ENCODE data around the gene TMCC1. TPM values are rescaled to one million over a fixed set of nuclear protein-coding genes. Genes with fewer than 3 reads are reported as not detected.

TMCC1 gene
- 14.1 and 23.0 TPM in 2 replicates for total RNA-seq (2014; rRNA removed; shearing (Covaris generic); ENCODE audit: low replicate concordance)

- peak within 1 kb of the TSS; percentile 97 for H3K4me2 ChIP-seq (ENCODE audit: low read depth, low read length, poor library complexity, severe bottlenecking)
- H3K4me1 ChIP-seq (ENCODE audit: low read length), result peaks cover 38% of the 10 kb centered on the region
- H3K9me2 ChIP-seq (replicated peaks; ENCODE audit: insufficient read depth, low read length), result no peaks in the 10 kb centered on the region
- H2AFZ ChIP-seq (ENCODE audit: low read length), result peak within 1 kb of the TSS; percentile 65; the same call in 1 of the 2 replicates
- no peaks in the 10 kb centered on the region for H3K9me3 ChIP-seq (ENCODE audit: low read length)
- peaks cover 59% of the 10 kb centered on the region for H3K79me2 ChIP-seq (ENCODE audit: low read length)
- H3K9ac ChIP-seq (ENCODE audit: low read length), result peak within 1 kb of the TSS; percentile 99
- peak within 1 kb of the TSS; percentile 97 for H3K4me3 ChIP-seq (ENCODE audit: low read length)
- H3K27me3 ChIP-seq (ENCODE audit: low read length), result no peaks in the 10 kb centered on the region
- DNase-seq, result peak; percentile 97
- no peaks in the 10 kb centered on the region for H4K20me1 ChIP-seq (ENCODE audit: insufficient read depth, low read depth, low read length)
- H3K27ac ChIP-seq (ENCODE audit: low read length), result peak within 1 kb of the TSS; percentile 69
- 0 out of 2 replicates have a peak, but pooled peaks cover 3% of the 10 kb centered on the region for H3K36me3 ChIP-seq (ENCODE audit: insufficient read depth, low read length)
Measured at GRCh38 chr3:129893581-129894070, at the start of gene TMCC1. TSS of gene TMCC1 (minus strand) at chr3:129893711.

GRCh38 chr3:129943020-129943419, 49.5 kb upstream of the TMCC1 start:
- Histone ChIP-seq H3K4me1 (ENCODE audit: low read length) (peaks cover 4% of the 10 kb centered on the region; the same call in 1 of the 2 replicates), H2AFZ (ENCODE audit: low read length) (no peak overlapping the region), H3K79me2 (ENCODE audit: low read length) (no peaks in the 10 kb centered on the region), H3K36me3 (ENCODE audit: insufficient read depth, low read length) (no peaks in the 10 kb centered on the region), H3K9me2 (replicated peaks; ENCODE audit: insufficient read depth, low read length) (no peaks in the 10 kb centered on the region), H4K20me1 (ENCODE audit: insufficient read depth, low read depth, low read length) (no peaks in the 10 kb centered on the region), H3K9me3 (ENCODE audit: low read length) (no peaks in the 10 kb centered on the region), H3K27me3 (ENCODE audit: low read length) (no peaks in the 10 kb centered on the region), H3K27ac (ENCODE audit: low read length) (no peak overlapping the region), H3K4me2 (ENCODE audit: low read depth, low read length, poor library complexity, severe bottlenecking) (no peak overlapping the region), H3K9ac (ENCODE audit: low read length) (no peak overlapping the region), H3K4me3 (ENCODE audit: low read length) (no peak overlapping the region)
- DNase-seq, result no peak

- H3K9me2 ChIP-seq (replicated peaks; ENCODE audit: insufficient read depth, low read length), result no peaks in the 10 kb centered on the region
- H3K4me3 ChIP-seq (ENCODE audit: low read length), result no peak overlapping the region
- no peak overlapping the region for H2AFZ ChIP-seq (ENCODE audit: low read length)
- H3K4me2 ChIP-seq (ENCODE audit: low read depth, low read length, poor library complexity, severe bottlenecking), result no peak overlapping the region
- peaks cover 4% of the 10 kb centered on the region; the same call in 1 of the 2 replicates for H3K4me1 ChIP-seq (ENCODE audit: low read length)
- no peaks in the 10 kb centered on the region for H3K27me3 ChIP-seq (ENCODE audit: low read length)
- H3K79me2 ChIP-seq (ENCODE audit: low read length), result no peaks in the 10 kb centered on the region
- H3K9me3 ChIP-seq (ENCODE audit: low read length), result no peaks in the 10 kb centered on the region
- no peak overlapping the region for H3K9ac ChIP-seq (ENCODE audit: low read length)
- no peak overlapping the region for H3K27ac ChIP-seq (ENCODE audit: low read length)
- no peaks in the 10 kb centered on the region for H3K36me3 ChIP-seq (ENCODE audit: insufficient read depth, low read length)
- DNase-seq, result peak; percentile 83
- no peaks in the 10 kb centered on the region for H4K20me1 ChIP-seq (ENCODE audit: insufficient read depth, low read depth, low read length)
Measured at GRCh38 chr3:129942296-129942695, 48.8 kb upstream of the TMCC1 start.

GRCh38 chr3:129940086-129940485, 46.6 kb upstream of the TMCC1 start:
- Histone ChIP-seq H3K4me2 (ENCODE audit: low read depth, low read length, poor library complexity, severe bottlenecking) (no peak overlapping the region), H2AFZ (ENCODE audit: low read length) (no peak overlapping the region), H3K4me1 (ENCODE audit: low read length) (peaks cover 11% of the 10 kb centered on the region), H3K27me3 (ENCODE audit: low read length) (no peaks in the 10 kb centered on the region), H3K9me3 (ENCODE audit: low read length) (no peaks in the 10 kb centered on the region), H3K79me2 (ENCODE audit: low read length) (no peaks in the 10 kb centered on the region), H4K20me1 (ENCODE audit: insufficient read depth, low read depth, low read length) (no peaks in the 10 kb centered on the region), H3K27ac (ENCODE audit: low read length) (no peak overlapping the region), H3K9me2 (replicated peaks; ENCODE audit: insufficient read depth, low read length) (no peaks in the 10 kb centered on the region), H3K9ac (ENCODE audit: low read length) (no peak overlapping the region), H3K4me3 (ENCODE audit: low read length) (no peak overlapping the region), H3K36me3 (ENCODE audit: insufficient read depth, low read length) (no peaks in the 10 kb centered on the region)
- no peak for DNase-seq

- no peak for DNase-seq
- Histone ChIP-seq H4K20me1 (ENCODE audit: insufficient read depth, low read depth, low read length) (no peaks in the 10 kb centered on the region), H2AFZ (ENCODE audit: low read length) (no peak overlapping the region), H3K4me2 (ENCODE audit: low read depth, low read length, poor library complexity, severe bottlenecking) (no peak overlapping the region), H3K9ac (ENCODE audit: low read length) (no peak overlapping the region), H3K9me3 (ENCODE audit: low read length) (no peaks in the 10 kb centered on the region), H3K27me3 (ENCODE audit: low read length) (no peaks in the 10 kb centered on the region), H3K36me3 (ENCODE audit: insufficient read depth, low read length) (no peaks in the 10 kb centered on the region), H3K27ac (ENCODE audit: low read length) (no peak overlapping the region), H3K79me2 (ENCODE audit: low read length) (no peaks in the 10 kb centered on the region), H3K4me3 (ENCODE audit: low read length) (no peak overlapping the region), H3K9me2 (replicated peaks; ENCODE audit: insufficient read depth, low read length) (no peaks in the 10 kb centered on the region), H3K4me1 (ENCODE audit: low read length) (peaks cover 17% of the 10 kb centered on the region)
Measured at GRCh38 chr3:129938140-129938930, 44.8 kb upstream of the TMCC1 start.

GRCh38 chr3:129937717-129938116, 44.2 kb upstream of the TMCC1 start:
- Histone ChIP-seq H3K4me1 (ENCODE audit: low read length) (peaks cover 17% of the 10 kb centered on the region), H3K9me3 (ENCODE audit: low read length) (no peaks in the 10 kb centered on the region), H3K9me2 (replicated peaks; ENCODE audit: insufficient read depth, low read length) (no peaks in the 10 kb centered on the region), H3K4me3 (ENCODE audit: low read length) (no peak overlapping the region), H3K27ac (ENCODE audit: low read length) (no peak overlapping the region), H4K20me1 (ENCODE audit: insufficient read depth, low read depth, low read length) (no peaks in the 10 kb centered on the region), H3K79me2 (ENCODE audit: low read length) (no peaks in the 10 kb centered on the region), H3K36me3 (ENCODE audit: insufficient read depth, low read length) (no peaks in the 10 kb centered on the region), H3K27me3 (ENCODE audit: low read length) (no peaks in the 10 kb centered on the region; the same call in 1 of the 2 replicates), H2AFZ (ENCODE audit: low read length) (no peak overlapping the region), H3K9ac (ENCODE audit: low read length) (no peak overlapping the region), H3K4me2 (ENCODE audit: low read depth, low read length, poor library complexity, severe bottlenecking) (no peak overlapping the region)
- DNase-seq, result no peak

GRCh38 chr3:129936757-129937156, 43.2 kb upstream of the TMCC1 start:
- no peak overlapping the region for H2AFZ ChIP-seq (ENCODE audit: low read length)
- H3K27me3 ChIP-seq (ENCODE audit: low read length), result no peaks in the 10 kb centered on the region; the same call in 1 of the 2 replicates
- peak overlapping the region; percentile 17 for H3K4me2 ChIP-seq (ENCODE audit: low read depth, low read length, poor library complexity, severe bottlenecking)
- H3K27ac ChIP-seq (ENCODE audit: low read length), result no peak overlapping the region
- no peaks in the 10 kb centered on the region for H3K36me3 ChIP-seq (ENCODE audit: insufficient read depth, low read length)
- peak; percentile 48 for DNase-seq
- H3K9ac ChIP-seq (ENCODE audit: low read length), result no peak overlapping the region
- H3K4me1 ChIP-seq (ENCODE audit: low read length), result peaks cover 17% of the 10 kb centered on the region
- no peak overlapping the region for H3K4me3 ChIP-seq (ENCODE audit: low read length)
- no peaks in the 10 kb centered on the region for H3K9me2 ChIP-seq (replicated peaks; ENCODE audit: insufficient read depth, low read length)
- no peaks in the 10 kb centered on the region for H3K79me2 ChIP-seq (ENCODE audit: low read length)
- no peaks in the 10 kb centered on the region for H4K20me1 ChIP-seq (ENCODE audit: insufficient read depth, low read depth, low read length)
- H3K9me3 ChIP-seq (ENCODE audit: low read length), result no peaks in the 10 kb centered on the region
